ENCODE results near the gene DCAF12L2. TPM values are rescaled to one million over a fixed set of nuclear protein-coding genes. Genes with fewer than 3 reads are reported as not detected.
"Not testable (repeated sequence)": the region's sequence is repeated elsewhere in the genome, so short reads cannot be mapped to it uniquely, and the experiment has no call there.

Gene DCAF12L2
- polyA plus RNA-seq (2012; ENCODE audit: insufficient read depth, insufficient read length, low read depth) = not detected

- H3K36me3 ChIP-seq = no peaks in the 10 kb centered on the region
- no peaks in the 10 kb centered on the region for H3K4me1 ChIP-seq
- no peak for DNase-seq
- no peaks in the 10 kb centered on the region for H3K9me3 ChIP-seq
- no peak for TF ChIP-seq CTCF (IDR thresholded peaks at IDR 0.05; ENCODE audit: low read depth, low read length)
- H3K27me3 ChIP-seq = no peaks in the 10 kb centered on the region
- H3K4me3 ChIP-seq (ENCODE audit: low read depth, low read length) = no peak within 1 kb of the TSS
Measured at GRCh38 chrX:126165721-126166461, at the start of gene DCAF12L2. Gene DCAF12L2 (minus strand): TSS chrX:126166289. CDS start chrX:126165924, 365 bp downstream.

- H3K27me3 ChIP-seq; H3K36me3 ChIP-seq; H3K9me3 ChIP-seq; H3K4me1 ChIP-seq; DNase-seq; H3K4me3 ChIP-seq (ENCODE audit: low read depth, low read length): not testable (repeated sequence)
Measured at GRCh38 chrX:126190888-126191287, 24.8 kb upstream of the DCAF12L2 start.

- no peak for DNase-seq
- Histone ChIP-seq H3K9me3 (no peaks in the 10 kb centered on the region), H3K4me3 (ENCODE audit: low read depth, low read length) (no peak overlapping the region), H3K4me1 (no peaks in the 10 kb centered on the region), H3K27me3 (no peaks in the 10 kb centered on the region), H3K36me3 (no peaks in the 10 kb centered on the region)
- no peak for TF ChIP-seq CTCF (IDR thresholded peaks at IDR 0.05; ENCODE audit: low read depth, low read length)
Measured at GRCh38 chrX:126177133-126177840, 11.2 kb upstream of the DCAF12L2 start.

GRCh38 chrX:126170720-126171119 is 4.6 kb upstream of the DCAF12L2 start:
- no peaks in the 10 kb centered on the region for H3K27me3 ChIP-seq
- no peaks in the 10 kb centered on the region for H3K4me1 ChIP-seq
- H3K9me3 ChIP-seq = no peaks in the 10 kb centered on the region
- DNase-seq = no peak
- H3K4me3 ChIP-seq (ENCODE audit: low read depth, low read length) = no peak overlapping the region
- no peak for TF ChIP-seq CTCF (IDR thresholded peaks at IDR 0.05; ENCODE audit: low read depth, low read length)
- H3K36me3 ChIP-seq = no peaks in the 10 kb centered on the region

- Histone ChIP-seq H3K4me3 (ENCODE audit: low read depth, low read length) (no peak overlapping the region), H3K4me1 (no peaks in the 10 kb centered on the region), H3K9me3 (no peaks in the 10 kb centered on the region), H3K27me3 (no peaks in the 10 kb centered on the region), H3K36me3 (no peaks in the 10 kb centered on the region)
- TF ChIP-seq CTCF (IDR thresholded peaks at IDR 0.05; ENCODE audit: low read depth, low read length) = no peak
- no peak for DNase-seq
Measured at GRCh38 chrX:126167560-126167959, 1.5 kb upstream of the DCAF12L2 start.

- H3K4me3 ChIP-seq (ENCODE audit: low read depth, low read length) = no peak overlapping the region
Measured at GRCh38 chrX:126165401-126165720, 728 bp downstream of the DCAF12L2 start.

More at GRCh38 chrX:126165401-126165720, 728 bp downstream of the DCAF12L2 start:
- H3K4me1 ChIP-seq = no peaks in the 10 kb centered on the region
- H3K9me3 ChIP-seq = no peaks in the 10 kb centered on the region
- no peaks in the 10 kb centered on the region for H3K27me3 ChIP-seq
- no peaks in the 10 kb centered on the region for H3K36me3 ChIP-seq
- DNase-seq = no peak
- TF ChIP-seq CTCF (IDR thresholded peaks at IDR 0.05; ENCODE audit: low read depth, low read length) = no peak
